ENCODE measurements around the gene KCTD10. TPM values are rescaled to one million over a fixed set of nuclear protein-coding genes. Genes with fewer than 3 reads are reported as not detected.

The KCTD10 gene
- total and polyA plus RNA-seq, 4 donors: 28.9 to 41.7 (median 36.2) TPM

DNA sequence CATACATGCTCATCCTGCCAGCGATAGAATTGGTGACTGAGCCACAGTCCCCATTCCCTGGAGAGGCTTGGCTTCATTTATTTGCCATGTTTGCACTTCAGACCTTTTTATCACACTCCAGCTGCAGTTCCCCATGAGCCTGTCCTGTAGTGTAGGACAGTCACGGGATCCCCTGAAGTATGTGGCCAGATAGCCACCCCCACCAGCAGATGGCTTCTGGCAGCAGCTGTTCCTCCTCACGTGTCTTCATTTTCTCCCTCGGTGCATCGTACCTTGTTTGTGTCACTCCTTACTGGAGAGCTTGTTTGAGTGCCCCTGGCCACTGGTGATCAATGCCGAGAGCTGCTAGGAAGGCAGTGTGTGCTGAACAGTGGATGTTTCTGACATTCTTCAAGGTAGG lies 40.5 kb upstream of the KCTD10 start:
- H3K27me3 ChIP-seq (ENCODE audit: control insufficient read depth, insufficient read depth, low read length): no peaks in the 10 kb centered on the region
- DNase-seq (ENCODE audit: low read depth in 4 of 6, low spot score in 6 of 6): no peak
- H3K4me1 ChIP-seq (ENCODE audit: control insufficient read depth, insufficient read depth, low read length): peaks cover 6% of the 10 kb centered on the region
- WGBS (ENCODE audit: insufficient coverage): 80% methylated on average over 6 of the region's 6 CpGs
- no peaks in the 10 kb centered on the region for H3K9me3 ChIP-seq (ENCODE audit: control insufficient read depth, insufficient read depth, low read length)
- peaks cover 56% of the 10 kb centered on the region for H3K36me3 ChIP-seq (ENCODE audit: control insufficient read depth, insufficient read depth, low read length)
- no peak overlapping the region for H3K27ac ChIP-seq (ENCODE audit: low read depth, low read length)
- no peak overlapping the region for H3K4me3 ChIP-seq (ENCODE audit: low read depth, low read length)

DNA sequence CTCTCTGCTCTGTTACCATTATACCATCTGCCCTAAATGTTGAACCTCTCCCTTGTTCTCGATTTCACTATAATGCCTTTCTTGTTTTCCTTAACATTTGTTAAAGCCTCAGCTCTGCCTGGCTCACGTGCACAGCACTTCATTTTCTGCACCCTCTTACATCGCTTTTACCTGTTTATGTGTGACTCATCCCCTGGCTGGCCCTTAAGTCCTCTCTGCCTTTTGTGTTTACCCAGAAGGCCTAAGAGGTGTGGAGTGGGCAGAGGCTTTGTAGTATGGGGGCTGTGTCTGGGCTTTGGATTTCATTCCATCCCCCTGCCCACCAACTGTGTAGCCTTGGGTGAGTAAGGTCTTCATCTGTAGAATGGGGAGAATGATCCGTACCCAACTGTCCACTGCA lies 36.9 kb upstream of the KCTD10 start:
- Histone ChIP-seq H3K4me3 (ENCODE audit: low read depth, low read length) (no peak overlapping the region), H3K27me3 (ENCODE audit: control insufficient read depth, insufficient read depth, low read length) (no peaks in the 10 kb centered on the region), H3K4me1 (ENCODE audit: control insufficient read depth, insufficient read depth, low read length) (no peaks in the 10 kb centered on the region), H3K36me3 (ENCODE audit: control insufficient read depth, insufficient read depth, low read length) (peaks cover 67% of the 10 kb centered on the region), H3K9me3 (ENCODE audit: control insufficient read depth, insufficient read depth, low read length) (no peaks in the 10 kb centered on the region), H3K27ac (ENCODE audit: low read depth, low read length) (no peak overlapping the region)
- no peak for DNase-seq (ENCODE audit: low read depth in 4 of 6, low spot score in 6 of 6)
- WGBS (ENCODE audit: insufficient coverage): 80% methylated on average over 3 of the region's 4 CpGs

DNA sequence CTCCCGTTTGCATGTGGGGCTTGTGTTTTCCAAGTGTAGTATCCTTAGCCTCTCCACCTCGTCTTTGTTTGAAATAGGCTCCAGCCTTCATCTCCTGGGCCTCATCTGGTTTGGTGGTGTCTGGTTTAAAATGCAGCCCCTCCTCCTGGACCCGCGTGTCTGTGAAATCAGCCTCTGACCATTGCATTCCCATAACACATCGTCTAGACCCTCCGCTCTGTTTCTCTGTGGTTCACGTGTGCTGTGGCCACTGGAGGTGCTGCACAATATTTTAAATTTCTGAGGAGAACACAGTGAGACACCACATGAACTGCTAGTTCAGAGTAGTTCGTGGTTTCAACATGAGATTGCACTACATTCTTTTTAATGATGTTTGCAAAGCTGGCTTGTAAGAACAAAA lies 36.0 kb upstream of the KCTD10 start:
- DNase-seq (ENCODE audit: low read depth in 4 of 6, low spot score in 6 of 6): no peak
- H3K4me1 ChIP-seq (ENCODE audit: control insufficient read depth, insufficient read depth, low read length): no peaks in the 10 kb centered on the region
- H3K9me3 ChIP-seq (ENCODE audit: control insufficient read depth, insufficient read depth, low read length): no peaks in the 10 kb centered on the region
- H3K27me3 ChIP-seq (ENCODE audit: control insufficient read depth, insufficient read depth, low read length): no peaks in the 10 kb centered on the region
- H3K36me3 ChIP-seq (ENCODE audit: control insufficient read depth, insufficient read depth, low read length): peaks cover 61% of the 10 kb centered on the region
- no peak overlapping the region for H3K27ac ChIP-seq (ENCODE audit: low read depth, low read length)
- H3K4me3 ChIP-seq (ENCODE audit: low read depth, low read length): no peak overlapping the region
- 83% methylated on average over 2 of the region's 8 CpGs for WGBS (ENCODE audit: insufficient coverage)

DNA sequence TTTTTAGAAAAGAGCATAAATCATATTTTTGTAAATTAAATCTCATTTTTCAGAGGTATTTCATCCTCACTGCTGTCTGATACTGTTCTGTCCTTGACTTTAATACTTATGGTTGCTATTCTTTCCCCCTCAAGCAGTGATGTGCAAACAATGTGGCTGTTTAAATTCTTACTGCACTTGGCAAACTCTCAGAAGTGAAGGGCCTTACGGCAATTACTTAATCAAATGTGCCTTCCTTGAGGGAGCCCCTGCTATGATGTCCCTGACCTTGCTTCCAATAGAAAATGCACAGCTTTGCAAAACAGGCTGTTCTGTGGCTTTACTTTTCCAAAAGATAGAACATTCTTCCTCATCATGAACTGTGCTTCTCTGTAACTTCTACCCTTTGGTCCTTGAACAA lies 35.5 kb upstream of the KCTD10 start:
- 17% methylated on average over 1 of the region's 1 CpG for WGBS (ENCODE audit: insufficient coverage)
- Histone ChIP-seq H3K4me3 (ENCODE audit: low read depth, low read length) (no peak overlapping the region), H3K9me3 (ENCODE audit: control insufficient read depth, insufficient read depth, low read length) (no peaks in the 10 kb centered on the region), H3K27ac (ENCODE audit: low read depth, low read length) (no peak overlapping the region), H3K27me3 (ENCODE audit: control insufficient read depth, insufficient read depth, low read length) (no peaks in the 10 kb centered on the region), H3K36me3 (ENCODE audit: control insufficient read depth, insufficient read depth, low read length) (peaks cover 60% of the 10 kb centered on the region), H3K4me1 (ENCODE audit: control insufficient read depth, insufficient read depth, low read length) (no peaks in the 10 kb centered on the region)
- DNase-seq (ENCODE audit: low read depth in 4 of 6, low spot score in 6 of 6): peak in 2 of 6 donors; percentile 12 to 35

DNA sequence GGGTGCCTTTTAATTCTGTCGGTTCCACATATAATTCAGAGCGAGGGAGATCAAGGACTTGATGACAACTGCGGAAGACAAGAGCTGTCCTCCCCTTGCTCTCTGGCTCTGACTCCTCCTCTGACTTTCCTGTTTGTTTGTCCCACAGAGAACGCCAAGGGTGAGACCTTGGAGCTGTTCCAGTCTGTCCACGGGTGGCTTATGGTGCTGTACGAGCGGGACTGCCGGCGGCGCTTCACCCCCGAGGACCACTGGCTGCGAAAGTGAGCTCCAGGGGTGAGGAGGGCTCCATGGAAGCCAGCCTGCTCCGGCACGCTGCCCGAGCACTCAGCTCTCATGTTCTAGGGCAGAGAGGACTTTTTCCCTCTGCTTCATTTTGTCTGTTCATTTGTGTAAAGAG lies 33.1 kb upstream of the KCTD10 start:
- no peaks in the 10 kb centered on the region for H3K9me3 ChIP-seq (ENCODE audit: control insufficient read depth, insufficient read depth, low read length)
- H3K27ac ChIP-seq (ENCODE audit: low read depth, low read length): no peak overlapping the region
- peaks cover 58% of the 10 kb centered on the region for H3K36me3 ChIP-seq (ENCODE audit: control insufficient read depth, insufficient read depth, low read length)
- no peak for DNase-seq (ENCODE audit: low read depth in 4 of 6, low spot score in 6 of 6)
- H3K4me3 ChIP-seq (ENCODE audit: low read depth, low read length): no peak overlapping the region
- no peaks in the 10 kb centered on the region for H3K4me1 ChIP-seq (ENCODE audit: control insufficient read depth, insufficient read depth, low read length)
- no peaks in the 10 kb centered on the region for H3K27me3 ChIP-seq (ENCODE audit: control insufficient read depth, insufficient read depth, low read length)
- WGBS (ENCODE audit: insufficient coverage): 82% methylated on average over 15 of the region's 15 CpGs

DNA sequence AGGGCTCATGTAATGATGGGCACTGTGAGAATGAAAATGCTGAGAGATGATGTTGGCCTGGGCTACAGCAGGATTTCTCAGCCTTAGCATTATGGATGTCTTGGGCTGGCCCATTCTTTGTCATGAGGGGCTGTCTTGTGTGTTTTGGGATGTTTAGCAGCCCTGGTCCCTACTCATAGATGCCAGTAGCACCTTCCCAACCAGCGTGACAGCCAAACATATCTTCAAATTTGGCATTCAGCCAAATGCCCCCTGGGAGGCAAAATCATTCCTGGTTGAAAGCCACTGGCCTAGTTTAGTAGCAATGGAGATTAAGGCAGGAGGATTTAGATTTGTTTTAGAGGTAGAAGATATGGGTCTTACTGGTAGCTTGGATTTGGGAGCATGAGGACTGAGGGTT lies 27.0 kb upstream of the KCTD10 start:
- no peaks in the 10 kb centered on the region for H3K4me1 ChIP-seq (ENCODE audit: control insufficient read depth, insufficient read depth, low read length)
- no peak overlapping the region for H3K27ac ChIP-seq (ENCODE audit: low read depth, low read length)
- no peaks in the 10 kb centered on the region for H3K27me3 ChIP-seq (ENCODE audit: control insufficient read depth, insufficient read depth, low read length)
- peaks cover 57% of the 10 kb centered on the region for H3K36me3 ChIP-seq (ENCODE audit: control insufficient read depth, insufficient read depth, low read length)
- no peak overlapping the region for H3K4me3 ChIP-seq (ENCODE audit: low read depth, low read length)
- H3K9me3 ChIP-seq (ENCODE audit: control insufficient read depth, insufficient read depth, low read length): no peaks in the 10 kb centered on the region
- no CpG with 5 or more reads among the region's 1 CpG for whole genome bisulfite sequencing (ENCODE audit: insufficient coverage)
- DNase-seq (ENCODE audit: low read depth in 4 of 6, low spot score in 6 of 6): peak in 1 of 6 donors; percentile 22

DNA sequence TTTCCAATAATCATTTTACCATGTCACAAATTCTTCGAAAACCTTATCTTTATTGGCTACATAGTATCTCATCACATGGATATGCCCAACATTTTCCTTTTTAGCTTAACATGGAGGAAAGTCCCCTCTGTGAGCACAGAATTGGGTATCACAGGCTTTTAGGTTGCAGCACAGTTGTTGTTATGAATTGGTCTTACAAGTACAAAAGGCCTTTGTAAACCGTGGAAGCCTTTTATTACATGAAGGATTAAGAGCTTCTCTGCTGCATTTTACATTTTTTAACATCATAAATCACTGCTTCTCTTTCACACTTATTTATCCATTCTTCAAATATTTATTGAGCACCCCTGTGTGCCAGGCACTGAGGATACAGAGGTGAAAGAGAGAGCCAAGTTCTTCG lies 26.5 kb upstream of the KCTD10 start:
- WGBS (ENCODE audit: insufficient coverage): 64% methylated on average over 1 of the region's 3 CpGs
- DNase-seq (ENCODE audit: low read depth in 4 of 6, low spot score in 6 of 6): no peak
- H3K27ac ChIP-seq (ENCODE audit: low read depth, low read length): no peak overlapping the region
- peaks cover 56% of the 10 kb centered on the region for H3K36me3 ChIP-seq (ENCODE audit: control insufficient read depth, insufficient read depth, low read length)
- no peaks in the 10 kb centered on the region for H3K4me1 ChIP-seq (ENCODE audit: control insufficient read depth, insufficient read depth, low read length)
- no peak overlapping the region for H3K4me3 ChIP-seq (ENCODE audit: low read depth, low read length)
- no peaks in the 10 kb centered on the region for H3K27me3 ChIP-seq (ENCODE audit: control insufficient read depth, insufficient read depth, low read length)
- H3K9me3 ChIP-seq (ENCODE audit: control insufficient read depth, insufficient read depth, low read length): no peaks in the 10 kb centered on the region

DNA sequence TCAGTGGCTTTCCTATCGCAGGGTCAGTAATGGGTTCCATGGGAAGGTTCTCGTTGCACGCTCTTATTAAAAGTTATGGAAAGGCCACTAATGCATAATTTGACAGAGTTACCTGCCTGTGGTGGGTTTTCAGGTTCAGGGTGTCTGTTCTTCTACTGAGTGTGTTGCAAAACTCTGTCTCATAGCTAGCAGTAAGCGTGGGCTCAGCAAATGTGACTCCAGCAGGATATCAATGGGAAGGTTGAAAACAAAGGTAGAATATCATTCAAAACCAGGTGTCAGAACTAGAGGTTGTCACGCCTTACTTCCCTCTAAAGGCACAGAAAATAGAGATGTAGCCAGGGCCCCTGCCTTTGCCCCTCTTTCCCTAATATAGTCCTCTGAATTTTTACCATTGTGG lies 25.2 kb upstream of the KCTD10 start:
- no peaks in the 10 kb centered on the region for H3K9me3 ChIP-seq (ENCODE audit: control insufficient read depth, insufficient read depth, low read length)
- H3K36me3 ChIP-seq (ENCODE audit: control insufficient read depth, insufficient read depth, low read length): peaks cover 54% of the 10 kb centered on the region
- no peaks in the 10 kb centered on the region for H3K4me1 ChIP-seq (ENCODE audit: control insufficient read depth, insufficient read depth, low read length)
- H3K27ac ChIP-seq (ENCODE audit: low read depth, low read length): no peak overlapping the region
- no peak overlapping the region for H3K4me3 ChIP-seq (ENCODE audit: low read depth, low read length)
- no peak for DNase-seq (ENCODE audit: low read depth in 4 of 6, low spot score in 6 of 6)
- WGBS (ENCODE audit: insufficient coverage): 92% methylated on average over 2 of the region's 5 CpGs
- no peaks in the 10 kb centered on the region for H3K27me3 ChIP-seq (ENCODE audit: control insufficient read depth, insufficient read depth, low read length)

DNA sequence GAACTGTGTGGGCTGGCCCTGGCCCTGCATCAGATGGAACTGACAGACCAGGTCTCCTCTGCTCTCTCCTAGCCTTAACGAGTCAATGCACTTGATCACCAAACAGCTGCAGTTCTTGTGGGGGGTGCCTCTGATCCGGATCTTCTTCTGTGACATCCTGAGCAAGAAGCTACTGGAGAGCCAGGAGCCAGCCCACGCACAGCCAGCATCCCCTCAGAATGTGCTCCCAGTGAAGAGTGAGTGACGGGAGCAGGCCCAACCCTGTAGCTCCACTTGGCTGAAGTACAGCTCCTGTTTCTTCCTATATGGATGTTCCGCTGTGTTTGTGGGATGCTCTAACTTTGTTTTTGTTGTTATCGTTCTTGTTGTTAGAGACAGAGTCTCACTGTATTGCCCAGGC lies 24.2 kb upstream of the KCTD10 start:
- no peak overlapping the region for H3K4me3 ChIP-seq (ENCODE audit: low read depth, low read length)
- no peaks in the 10 kb centered on the region for H3K27me3 ChIP-seq (ENCODE audit: control insufficient read depth, insufficient read depth, low read length)
- H3K4me1 ChIP-seq (ENCODE audit: control insufficient read depth, insufficient read depth, low read length): no peaks in the 10 kb centered on the region
- H3K27ac ChIP-seq (ENCODE audit: low read depth, low read length): no peak overlapping the region
- WGBS (ENCODE audit: insufficient coverage): 91% methylated on average over 6 of the region's 6 CpGs
- no peak for DNase-seq (ENCODE audit: low read depth in 4 of 6, low spot score in 6 of 6)
- H3K36me3 ChIP-seq (ENCODE audit: control insufficient read depth, insufficient read depth, low read length): peaks cover 48% of the 10 kb centered on the region
- no peaks in the 10 kb centered on the region for H3K9me3 ChIP-seq (ENCODE audit: control insufficient read depth, insufficient read depth, low read length)

DNA sequence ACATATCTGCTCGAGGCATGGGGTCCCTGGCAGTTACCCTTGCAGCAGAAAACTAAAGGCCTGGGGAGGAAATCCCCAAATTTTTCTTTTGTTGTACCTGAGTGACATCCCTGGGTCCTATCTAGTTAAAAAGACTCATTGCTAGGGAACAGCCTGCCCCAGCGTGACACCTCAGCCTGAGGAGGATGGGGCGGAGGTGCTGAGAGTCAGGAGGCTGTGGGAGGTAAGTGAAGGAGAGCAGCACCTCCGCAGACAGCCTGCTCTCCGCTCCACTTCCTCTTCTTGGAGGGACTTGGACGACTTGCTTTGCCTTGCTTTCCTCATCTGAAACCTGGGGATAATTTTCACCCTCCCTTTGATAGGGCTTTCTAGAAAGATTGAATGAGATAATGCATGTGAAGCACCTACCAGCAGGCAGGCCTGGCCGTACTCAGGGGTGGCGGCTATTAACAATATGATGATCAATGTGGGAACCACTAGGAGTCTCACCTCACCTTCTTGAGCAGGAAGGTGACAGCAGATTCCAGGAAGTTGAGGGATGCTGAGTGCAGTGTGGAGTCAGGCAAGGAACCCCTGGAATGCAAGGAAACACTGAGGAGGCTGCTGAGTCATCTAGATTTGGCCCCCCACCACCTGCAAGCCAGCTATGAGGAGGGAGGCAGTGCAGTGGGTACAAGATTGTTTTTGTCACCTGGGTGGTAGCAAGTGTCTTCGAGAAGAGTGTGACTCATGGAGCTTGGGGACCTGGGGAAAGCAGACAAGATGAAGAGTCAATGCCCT lies 23.5 kb upstream of the KCTD10 start:
- no peak for DNase-seq (ENCODE audit: low read depth in 4 of 6, low spot score in 6 of 6)
- H3K36me3 ChIP-seq (ENCODE audit: control insufficient read depth, insufficient read depth, low read length): peaks cover 43% of the 10 kb centered on the region
- H3K27me3 ChIP-seq (ENCODE audit: control insufficient read depth, insufficient read depth, low read length): no peaks in the 10 kb centered on the region
- H3K4me3 ChIP-seq (ENCODE audit: low read depth, low read length): no peak overlapping the region
- 87% methylated on average over 4 of the region's 9 CpGs for WGBS (ENCODE audit: insufficient coverage)
- no peaks in the 10 kb centered on the region for H3K9me3 ChIP-seq (ENCODE audit: control insufficient read depth, insufficient read depth, low read length)
- H3K4me1 ChIP-seq (ENCODE audit: control insufficient read depth, insufficient read depth, low read length): no peaks in the 10 kb centered on the region
- H3K27ac ChIP-seq (ENCODE audit: low read depth, low read length): no peak overlapping the region

Measured in spinal cord (tissue), 10 donors.